ENCODE measurements around the gene AKAP1.

DNA sequence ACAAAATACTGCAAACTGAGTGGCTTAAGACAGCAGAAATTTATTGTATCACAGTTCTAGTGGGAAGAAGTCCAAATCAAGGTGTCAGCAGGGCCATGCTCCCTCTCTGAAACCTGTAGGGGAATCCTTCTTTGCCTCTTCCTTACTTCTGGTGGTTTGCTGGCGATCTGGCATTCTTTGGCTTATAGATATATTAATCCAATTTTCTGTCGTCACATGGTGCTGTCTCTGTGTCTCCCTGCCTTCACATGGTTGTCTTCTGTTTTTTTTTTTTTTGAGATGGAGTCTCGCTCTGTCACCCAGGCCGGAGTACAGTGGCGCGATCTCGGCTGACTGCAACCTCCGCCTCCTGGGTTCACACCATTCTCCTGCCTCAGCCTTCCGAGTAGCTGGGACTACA is 6.8 kb upstream of the AKAP1 start:
- TF ChIP-seq MAX (IDR thresholded peaks at IDR 0.05; ENCODE audit: low read depth, low read length) (no peak), MYC (IDR thresholded peaks at IDR 0.05; ENCODE audit: low read depth, low read length) (no peak)
- TF ChIP-seq, protein P1, sequence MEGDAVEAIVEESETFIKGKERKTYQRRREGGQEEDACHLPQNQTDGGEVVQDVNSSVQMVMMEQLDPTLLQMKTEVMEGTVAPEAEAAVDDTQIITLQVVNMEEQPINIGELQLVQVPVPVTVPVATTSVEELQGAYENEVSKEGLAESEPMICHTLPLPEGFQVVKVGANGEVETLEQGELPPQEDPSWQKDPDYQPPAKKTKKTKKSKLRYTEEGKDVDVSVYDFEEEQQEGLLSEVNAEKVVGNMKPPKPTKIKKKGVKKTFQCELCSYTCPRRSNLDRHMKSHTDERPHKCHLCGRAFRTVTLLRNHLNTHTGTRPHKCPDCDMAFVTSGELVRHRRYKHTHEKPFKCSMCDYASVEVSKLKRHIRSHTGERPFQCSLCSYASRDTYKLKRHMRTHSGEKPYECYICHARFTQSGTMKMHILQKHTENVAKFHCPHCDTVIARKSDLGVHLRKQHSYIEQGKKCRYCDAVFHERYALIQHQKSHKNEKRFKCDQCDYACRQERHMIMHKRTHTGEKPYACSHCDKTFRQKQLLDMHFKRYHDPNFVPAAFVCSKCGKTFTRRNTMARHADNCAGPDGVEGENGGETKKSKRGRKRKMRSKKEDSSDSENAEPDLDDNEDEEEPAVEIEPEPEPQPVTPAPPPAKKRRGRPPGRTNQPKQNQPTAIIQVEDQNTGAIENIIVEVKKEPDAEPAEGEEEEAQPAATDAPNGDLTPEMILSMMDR (IDR thresholded peaks at IDR 0.05; ENCODE audit: low read depth, low read length) = no peak

All from NB4 (cell line).